Thymus (tissue), 11 donors: ENCODE measurements around the gene ZNF217. TPM values are rescaled to one million over a fixed set of nuclear protein-coding genes. Genes with fewer than 3 reads are reported as not detected.
"Not testable (repeated sequence)": the region's sequence is repeated elsewhere in the genome, so short reads cannot be mapped to it uniquely, and the experiment has no call there.

Source experiments
- DNase-seq, 9 donors: peaks; one replicate each; pipeline ENCODE4 v3.0.0-alpha.2; 2013; ENCODE audit warnings: low spot score in 9 of 9, low read depth in 6 of 9, missing footprints in 1 of 9
- H3K27ac ChIP-seq, 2 donors: one replicate each; pipeline ENCODE4 v1.5.1; 2013; ENCODE audit warnings: control low read depth in 1 of 2, low read depth in 1 of 2, low read length in 1 of 2, mild to moderate bottlenecking in 1 of 2, moderate library complexity in 1 of 2
- H3K27me3 ChIP-seq, 2 donors: one replicate each; pipeline ENCODE4 v1.5.1; 2013; ENCODE audit warnings: low read length in 1 of 2; ENCODE audit not compliant: control insufficient read depth in 2 of 2, insufficient read depth in 1 of 2
- H3K36me3 ChIP-seq, 2 donors: one replicate each; pipeline ENCODE4 v1.5.1; 2013; ENCODE audit warnings: low read length in 1 of 2, mild to moderate bottlenecking in 1 of 2, moderate library complexity in 1 of 2; ENCODE audit not compliant: control insufficient read depth in 2 of 2, insufficient read depth in 2 of 2
- H3K4me1 ChIP-seq, 2 donors: one replicate each; pipeline ENCODE4 v1.5.1; 2013; ENCODE audit warnings: low read length in 2 of 2; ENCODE audit not compliant: control insufficient read depth in 2 of 2, insufficient read depth in 2 of 2
- H3K4me3 ChIP-seq, 2 donors: one replicate each; pipeline ENCODE4 v1.5.1; 2013; ENCODE audit warnings: low read length in 2 of 2, control low read depth in 1 of 2, mild to moderate bottlenecking in 1 of 2
- H3K9me3 ChIP-seq, 2 donors: one replicate each; pipeline ENCODE4 v1.5.1; 2013; ENCODE audit warnings: low read length in 1 of 2, mild to moderate bottlenecking in 1 of 2; ENCODE audit not compliant: control insufficient read depth in 2 of 2, insufficient read depth in 1 of 2
- WGBS: extraction: QIAGEN DNeasy Blood & Tissue Kit; methylation state at CpG from one replicate; pipeline ENCODE4 v1.1.7; 2013; 5-methylcytosine and 5-hydroxymethylcytosine counted together
- polyA plus RNA-seq: library from polyadenylated mRNA; stranded (reverse); fragments of 200-250 nt; gene quantifications from one replicate; pipeline ENCODE4 v1.2.3, GENCODE V29; 2013
- total RNA-seq: library from RNA; stranded (reverse); fragments of 120-200 nt; gene quantifications from one replicate; pipeline ENCODE4 v1.2.4, GENCODE V29; 2013
- donor health status: healthy.

Gene ZNF217
- total and polyA plus RNA-seq, 2 donors: 22.6 to 26.5 TPM

GRCh38 chr20:53612289-53612688 is 18.6 kb upstream of the ZNF217 start:
- H3K4me3 ChIP-seq, H3K36me3 ChIP-seq, H3K9me3 ChIP-seq, H3K27ac ChIP-seq, DNase-seq, H3K27me3 ChIP-seq: not testable (repeated sequence)
- H3K4me1 ChIP-seq: peaks cover 6 to 25% of the 10 kb centered on the region in 2 donors
- WGBS: 99% methylated on average over 8 of the region's 8 CpGs

- Histone ChIP-seq H3K4me1 (peaks cover 6 to 25% of the 10 kb centered on the region in 2 donors), H3K27ac (peak overlapping the region; percentile 10 to 47)
- WGBS: 26% methylated on average over 8 of the region's 8 CpGs
Observed at GRCh38 chr20:53611449-53611894, 17.8 kb upstream of the ZNF217 start.

DNA sequence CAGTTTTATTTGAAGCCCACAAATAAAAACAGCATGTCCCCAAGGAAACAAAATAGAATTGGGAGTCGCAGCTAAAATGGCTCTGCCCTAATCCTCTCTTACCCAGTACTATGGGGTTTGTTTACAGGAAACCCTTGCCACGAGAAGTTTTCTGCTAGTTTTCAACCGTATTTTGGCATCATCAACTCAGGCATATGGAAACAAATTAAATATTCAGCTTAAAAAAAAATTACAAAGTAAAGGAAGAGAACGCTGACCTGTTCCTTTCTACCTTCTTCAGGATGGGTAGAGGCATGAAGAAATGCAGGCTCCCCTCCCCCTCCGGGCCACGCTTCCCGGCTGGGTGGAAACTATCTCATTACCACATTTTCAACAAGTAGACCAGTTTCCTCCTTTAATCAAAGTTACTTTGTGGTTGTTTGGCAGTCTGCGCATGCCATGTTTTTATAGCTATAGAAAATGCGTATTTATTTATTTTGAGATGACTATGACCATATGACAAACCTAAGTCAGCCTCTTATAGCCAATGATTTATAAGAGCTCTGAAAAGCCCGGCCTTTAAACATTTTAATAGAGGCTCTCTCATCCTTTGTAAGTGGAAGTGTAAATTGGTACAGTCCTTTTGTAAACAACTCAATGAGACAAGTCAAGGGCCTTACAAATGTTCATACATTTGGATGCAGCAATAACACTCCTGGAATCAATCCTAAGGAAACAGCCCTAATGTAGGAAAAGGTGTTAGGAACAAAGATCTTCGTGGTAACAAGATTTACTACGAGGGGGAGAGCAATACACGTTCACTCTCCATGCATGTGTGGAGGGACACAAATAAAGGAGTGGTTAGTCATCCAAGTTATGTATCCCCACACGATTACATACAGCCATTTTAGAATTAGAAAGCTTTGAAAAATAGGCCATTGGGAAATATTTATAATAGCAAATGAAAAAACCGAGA is 16.1 kb upstream of the ZNF217 start:
- peak in 7 of 9 donors; percentile 68 to 93 (median 78) for DNase-seq
- Histone ChIP-seq H3K9me3 (peaks cover 0 to 10% of the 10 kb centered on the region in 2 donors), H3K4me3 (peak overlapping the region; percentile 55 to 69), H3K27ac (peak overlapping the region; percentile 87 to 90), H3K27me3 (no peaks in the 10 kb centered on the region), H3K4me1 (peaks cover 6 to 25% of the 10 kb centered on the region in 2 donors), H3K36me3 (peaks cover 0 to 4% of the 10 kb centered on the region in 2 donors)
- WGBS: 28% methylated on average over 15 of the region's 15 CpGs

More at GRCh38 chr20:53611449-53611894, 17.8 kb upstream of the ZNF217 start:
- peak in 1 of 9 donors; percentile 38 for DNase-seq
- Histone ChIP-seq H3K36me3 (peaks cover 0 to 4% of the 10 kb centered on the region in 2 donors), H3K4me3 (no peak overlapping the region), H3K27me3 (no peaks in the 10 kb centered on the region), H3K9me3 (peaks cover 0 to 10% of the 10 kb centered on the region in 2 donors)

DNA sequence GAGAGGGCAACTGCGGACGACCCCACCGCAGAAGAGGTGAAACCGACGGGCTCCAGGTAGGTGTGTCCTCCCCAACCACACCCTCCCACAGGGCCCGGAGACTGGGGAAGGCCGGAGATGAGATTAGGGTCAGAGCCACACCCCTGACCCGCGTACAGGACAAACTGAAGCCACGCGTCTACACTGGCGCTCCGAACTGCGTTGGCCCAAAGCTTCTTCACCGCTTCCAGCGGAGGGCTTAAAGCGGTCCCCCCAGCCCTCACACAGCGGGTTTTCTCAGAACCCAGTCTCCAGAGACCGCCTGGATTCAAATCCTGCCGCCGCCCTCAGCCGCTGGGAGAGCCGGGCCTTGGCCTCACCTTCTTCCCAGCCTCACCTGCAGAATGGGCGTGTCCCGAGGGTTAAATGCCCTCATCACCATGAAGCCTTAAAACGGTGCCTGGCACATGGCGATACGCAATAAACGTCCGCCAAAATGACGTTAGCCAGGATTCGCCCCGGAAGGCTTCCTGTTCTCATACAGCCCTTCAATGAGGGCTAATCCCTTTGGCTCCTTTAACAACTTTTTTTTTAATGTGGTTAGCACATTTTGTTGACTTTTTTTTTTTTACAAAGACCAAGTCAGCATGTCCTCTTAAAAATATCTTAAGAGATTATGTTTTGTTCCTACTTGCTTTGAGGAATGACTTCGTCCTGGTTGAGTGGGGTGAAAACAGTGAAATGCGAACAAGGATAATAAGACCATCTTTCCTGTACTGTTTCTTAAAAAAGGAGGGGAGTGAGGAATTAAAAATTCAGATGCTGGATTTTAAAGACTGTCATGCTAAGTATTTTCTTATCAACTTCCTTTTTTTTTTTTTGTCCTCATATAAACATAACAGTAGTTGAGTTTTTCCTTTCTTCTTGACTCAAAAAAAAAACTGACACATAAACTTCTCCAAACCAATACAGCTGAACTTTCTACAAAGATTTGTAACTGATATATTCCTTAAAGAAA is 15.1 kb upstream of the ZNF217 start:
- H3K36me3 ChIP-seq: peaks cover 0 to 4% of the 10 kb centered on the region in 2 donors
- 88% methylated on average over 35 of the region's 35 CpGs for WGBS
- peak in 1 of 9 donors; percentile 53 for DNase-seq
- peak overlapping the region; percentile 55 to 69 for H3K4me3 ChIP-seq
- peak overlapping the region; percentile 87 to 90 for H3K27ac ChIP-seq
- H3K27me3 ChIP-seq: no peaks in the 10 kb centered on the region
- H3K4me1 ChIP-seq: peaks cover 6 to 25% of the 10 kb centered on the region in 2 donors
- H3K9me3 ChIP-seq: peaks cover 0 to 10% of the 10 kb centered on the region in 2 donors

- Histone ChIP-seq H3K27ac (no peak overlapping the region), H3K36me3 (peaks cover 0 to 4% of the 10 kb centered on the region in 2 donors), H3K4me3 (no peak overlapping the region), H3K27me3 (no peaks in the 10 kb centered on the region), H3K4me1 (peaks cover 6 to 25% of the 10 kb centered on the region in 2 donors), H3K9me3 (peaks cover 0 to 10% of the 10 kb centered on the region in 2 donors)
- DNase-seq: no peak
- WGBS: 96% methylated on average over 23 of the region's 23 CpGs
Observed at GRCh38 chr20:53608071-53608455, 14.4 kb upstream of the ZNF217 start.

DNA sequence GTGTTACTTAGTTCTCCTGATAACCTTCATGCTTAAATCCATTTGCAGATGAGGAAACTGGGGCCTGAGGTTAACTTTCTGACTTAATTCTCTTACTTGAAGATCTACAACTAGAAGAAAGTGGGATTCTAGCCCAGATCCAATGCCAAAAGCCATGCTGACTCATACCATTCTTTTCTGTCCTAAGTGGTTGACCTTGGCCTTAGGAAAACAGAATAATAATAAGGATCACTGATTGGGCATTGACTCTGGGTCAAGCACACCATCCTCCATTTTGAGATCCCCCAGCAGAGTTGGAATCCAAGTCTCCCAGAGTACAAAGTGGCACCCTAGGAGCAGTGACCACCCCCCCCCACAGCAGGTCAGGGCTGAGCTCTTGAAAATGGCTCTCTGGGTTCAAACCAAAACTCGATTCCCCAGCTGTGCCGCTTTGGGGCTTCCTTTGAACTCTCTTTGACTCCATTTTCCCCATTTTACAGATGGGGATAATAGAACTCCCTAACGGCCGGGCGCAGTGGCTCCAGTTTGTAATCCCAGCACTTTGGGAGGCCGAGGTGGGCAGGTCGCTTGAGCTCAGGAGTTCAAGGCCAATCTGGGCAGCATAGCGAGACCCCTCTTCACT is 12.8 kb upstream of the ZNF217 start:
- 98% methylated on average over 8 of the region's 8 CpGs for WGBS
- H3K27me3 ChIP-seq: no peaks in the 10 kb centered on the region
- peaks cover 6 to 23% of the 10 kb centered on the region in 2 donors for H3K4me1 ChIP-seq
- H3K36me3 ChIP-seq: peaks cover 0 to 4% of the 10 kb centered on the region in 2 donors
- peaks cover 0 to 10% of the 10 kb centered on the region in 2 donors for H3K9me3 ChIP-seq
- no peak overlapping the region for H3K4me3 ChIP-seq
- no peak overlapping the region for H3K27ac ChIP-seq
- DNase-seq: no peak

DNA sequence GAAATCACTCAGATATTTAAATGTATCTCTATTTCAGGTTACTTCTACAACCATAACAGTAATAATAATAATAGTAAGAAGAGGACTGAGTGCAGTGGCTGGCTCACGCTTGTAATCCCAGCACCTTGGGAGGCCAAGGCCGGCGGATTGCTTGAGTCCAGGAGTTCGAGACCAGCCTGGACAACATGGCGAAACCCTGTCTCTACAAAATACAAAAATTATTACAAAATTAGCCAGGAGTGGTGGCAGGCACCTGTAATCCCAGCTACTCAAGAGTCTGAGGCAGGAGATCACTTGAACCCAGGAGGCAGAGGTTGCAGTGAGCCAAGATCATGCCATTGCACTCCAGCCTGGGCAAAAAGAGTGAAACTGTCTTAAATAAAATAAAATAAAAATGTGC is 11.8 kb upstream of the ZNF217 start:
- not testable (repeated sequence) for DNase-seq, H3K27ac ChIP-seq, H3K9me3 ChIP-seq, H3K4me3 ChIP-seq, H3K27me3 ChIP-seq, H3K36me3 ChIP-seq
- WGBS: 98% methylated on average over 5 of the region's 5 CpGs
- peaks cover 6 to 16% of the 10 kb centered on the region in 2 donors for H3K4me1 ChIP-seq

- not testable (repeated sequence) for H3K36me3 ChIP-seq, DNase-seq, H3K4me3 ChIP-seq, H3K27me3 ChIP-seq, H3K27ac ChIP-seq, H3K9me3 ChIP-seq
- peaks cover 2 to 12% of the 10 kb centered on the region in 2 donors for H3K4me1 ChIP-seq
- 96% methylated on average over 4 of the region's 5 CpGs for WGBS
Observed at GRCh38 chr20:53604846-53605245, 11.2 kb upstream of the ZNF217 start.
